HepG2 (cell line): ENCODE results near the gene GRIK4. TPM values are rescaled to one million over a fixed set of nuclear protein-coding genes. Genes with fewer than 3 reads are reported as not detected.

Source experiments
- ATAC-seq: fragments of 200-7000 bp; cut with Tn5 transposase; 3 replicates; pipeline ENCODE4 v1.9.1; 2020; ENCODE audit warnings: mild to moderate bottlenecking, moderate library complexity
- BruUV-seq: library from RNA; stranded (reverse); fragments of 400-500 nt; replicated peaks from 2 replicates; lab custom pipeline; 2021; lab: Mats Ljungman, UMichigan
- CTCF ChIA-PET: fragments of 300-600 bp; formaldehyde crosslinking; extraction: SDS; loops from one replicate; lab custom pipeline; 2021; ENCODE audit warnings: low total read pairs, inconsistent platforms, low intra/inter-chr PET ratio; lab: Yijun Ruan, JAX
- POLR2A ChIA-PET: fragments of 350-600 bp; sonication (Branson Sonifier 250); formaldehyde crosslinking; loops from one replicate; lab custom pipeline; 2020; ENCODE audit warnings: antibody characterized with exemption, inconsistent platforms; lab: Yijun Ruan, JAX
- DNase-seq: peaks from one replicate; pipeline ENCODE4 v3.0.0-alpha.2; 2015; ENCODE audit warnings: low spot score
- FAIRE-seq: peaks from 3 replicates; lab custom pipeline; 2011; peaks lifted over from hg19 to GRCh38; lab: Jason Lieb, UNC
- H2AFZ ChIP-seq: one replicate; pipeline ENCODE4 v1.6.1; 2011; ENCODE audit warnings: low read length, inconsistent platforms
- H3K27ac ChIP-seq: fragments of 300-600 bp; 3 replicates; pipeline ENCODE4 v1.8.0; 2011; ENCODE audit warnings: mixed run types, mild to moderate bottlenecking, mixed read lengths, low read length, inconsistent platforms; ENCODE audit not compliant: insufficient read depth; ENCODE audit errors: extremely low read length
- H3K27me3 ChIP-seq, 2 experiments: fragments of 200-600 bp in 1 of 2; 2 replicates in 1 of 2; 3 replicates in 1 of 2; pipeline versions ENCODE4 v1.6.0 to v1.8.0; 2011; ENCODE audit warnings: low read length in 2 of 2, mild to moderate bottlenecking in 2 of 2, moderate library complexity in 2 of 2, inconsistent platforms in 1 of 2; ENCODE audit not compliant: insufficient read depth in 2 of 2, control insufficient read depth in 1 of 2
- H3K36me3 ChIP-seq, 2 experiments: fragments of 200-600 bp in 1 of 2; replicated peaks in 1 of 2; 2 replicates in 1 of 2; 3 replicates in 1 of 2; pipeline versions ENCODE4 v1.5.1 to v1.8.0; 2011; ENCODE audit warnings: low read length in 2 of 2, inconsistent platforms in 1 of 2; ENCODE audit not compliant: insufficient read depth in 2 of 2, control insufficient read depth in 1 of 2
- H3K4me1 ChIP-seq: 2 replicates; pipeline ENCODE4 v1.5.1; 2012; ENCODE audit warnings: low read length, inconsistent platforms; ENCODE audit not compliant: insufficient read depth
- H3K4me2 ChIP-seq: 2 replicates; pipeline ENCODE4 v1.6.0; 2011; ENCODE audit warnings: low read depth, low read length, inconsistent platforms
- H3K4me3 ChIP-seq, 3 experiments: fragments of 200-600 bp in 1 of 3; sonication (generic), shearing (Covaris generic) in 1 of 3; replicated peaks in 1 of 3; 2 replicates each; pipeline ENCODE4 v1.5.1; 2011 to 2016; ENCODE audit warnings: low read length in 3 of 3, inconsistent platforms in 2 of 3, low read depth in 2 of 3, mild to moderate bottlenecking in 2 of 3, control low read depth in 1 of 3, mixed read lengths in 1 of 3; ENCODE audit not compliant: insufficient read depth in 1 of 3
- H3K79me2 ChIP-seq: one replicate; pipeline ENCODE4 v1.6.1; 2011; ENCODE audit warnings: low read length, inconsistent platforms; ENCODE audit not compliant: insufficient read depth
- H3K9ac ChIP-seq: 2 replicates; pipeline ENCODE4 v1.6.0; 2011; ENCODE audit warnings: mild to moderate bottlenecking, low read depth, low read length, inconsistent platforms; ENCODE audit not compliant: insufficient read depth
- H3K9me3 ChIP-seq: 2 replicates; pipeline ENCODE4 v1.5.1; 2012; ENCODE audit warnings: mild to moderate bottlenecking, low read length
- H4K20me1 ChIP-seq: 2 replicates; pipeline ENCODE4 v1.6.0; 2011; ENCODE audit warnings: inconsistent platforms, mild to moderate bottlenecking, low read length, moderate library complexity; ENCODE audit not compliant: insufficient read depth
- CBX1 ChIP-seq: IDR thresholded peaks from one replicate; pipeline ENCODE4 v1.6.1; 2016; ENCODE audit warnings: antibody characterized with exemption, low read depth
- FOSL1 ChIP-seq: sonication (generic); formaldehyde crosslinking; IDR thresholded peaks from 2 replicates; pipeline ENCODE4 v1.9.0; 2021; ENCODE audit warnings: missing genetic modification reagents, borderline replicate concordance
- HNRNPH1 ChIP-seq: fragments of 200-400 bp; formaldehyde crosslinking; optimal IDR thresholded peaks from 2 replicates; pipeline ENCODE3; 2017; ENCODE audit warnings: mild to moderate bottlenecking, low read depth, low read length
- PAX8 ChIP-seq: sonication (generic); formaldehyde crosslinking; IDR thresholded peaks from 2 replicates; pipeline ENCODE4 v1.8.0; 2022; ENCODE audit warnings: mild to moderate bottlenecking, missing genetic modification reagents, borderline replicate concordance
- RELA ChIP-seq: sonication (generic); formaldehyde crosslinking; IDR thresholded peaks from 2 replicates; pipeline ENCODE4 v1.4.0; 2020; ENCODE audit warnings: missing genetic modification reagents
- ZNF382 ChIP-seq: sonication (generic); formaldehyde crosslinking; IDR thresholded peaks from 2 replicates; pipeline ENCODE4 v1.5.0; 2020; ENCODE audit warnings: missing genetic modification reagents, mild to moderate bottlenecking, borderline replicate concordance
- ZNF672 ChIP-seq: sonication (generic); formaldehyde crosslinking; IDR thresholded peaks from 2 replicates; pipeline ENCODE4 v1.8.1; 2022; ENCODE audit warnings: missing genetic modification reagents
- ZNF761 ChIP-seq: sonication (generic); formaldehyde crosslinking; conservative IDR thresholded peaks from 2 replicates; pipeline ENCODE4 v1.4.0; 2020; ENCODE audit warnings: mild to moderate bottlenecking, missing genetic modification reagents
- ZNF766 ChIP-seq: sonication (generic); formaldehyde crosslinking; IDR thresholded peaks from 2 replicates; pipeline ENCODE4 v1.5.0; 2020; ENCODE audit warnings: missing genetic modification reagents, borderline replicate concordance
- WGBS: methylation state at CpG from one replicate; pipeline ENCODE4 v1.1.6; 2017; ENCODE audit warnings: low lambda C conversion rate; 5-methylcytosine and 5-hydroxymethylcytosine counted together
- in situ Hi-C: cut with HindIII; loops from 2 replicates; pipeline ENCODE4 v1.10.0; 2017; ENCODE audit warnings: low pct_unique_long_range_greater_than_20kb; ENCODE audit not compliant: extremely low pct_ligation_motif_present
- intact Hi-C: fragments of 100-400 bp; cut with micrococcal nuclease; formaldehyde crosslinking; loops from one replicate; pipeline ENCODE4 v1.10.0; 2022; ENCODE audit not compliant: unreplicated experiment
- polyA plus RNA-seq, 8 experiments: library from polyadenylated mRNA; depleted of rRNA in 3 of 8; stranded (reverse) in 7 of 8; unstranded in 1 of 8; fragments of >200 nt; fragmentation: Illumina TruSeq in 4 of 8; extraction: Trizol in 4 of 8; gene quantifications; 2 replicates each; pipeline versions ENCODE4 v1.2.1 to v1.2.3, GENCODE V29; 2011 to 2016; ENCODE audit warnings: low read depth in 4 of 8, missing spikeins in 1 of 8, mixed read lengths in 1 of 8; ENCODE audit not compliant: insufficient read depth in 1 of 8
- total RNA-seq, 5 experiments: library from RNA; depleted of rRNA; stranded (reverse); fragments of >200 nt; fragmentation: Illumina TruSeq; extraction: Trizol; gene quantifications; 2 replicates each; pipeline ENCODE4 v1.2.3, GENCODE V29; 2016; ENCODE audit warnings: low read depth in 1 of 5

The GRIK4 gene
- total and polyA plus RNA-seq, 2 of the 13 experiments (the other 11 are each of a cell fraction or from before 2014, with no cell fraction given), result 0.04 to 0.07 TPM

DNA sequence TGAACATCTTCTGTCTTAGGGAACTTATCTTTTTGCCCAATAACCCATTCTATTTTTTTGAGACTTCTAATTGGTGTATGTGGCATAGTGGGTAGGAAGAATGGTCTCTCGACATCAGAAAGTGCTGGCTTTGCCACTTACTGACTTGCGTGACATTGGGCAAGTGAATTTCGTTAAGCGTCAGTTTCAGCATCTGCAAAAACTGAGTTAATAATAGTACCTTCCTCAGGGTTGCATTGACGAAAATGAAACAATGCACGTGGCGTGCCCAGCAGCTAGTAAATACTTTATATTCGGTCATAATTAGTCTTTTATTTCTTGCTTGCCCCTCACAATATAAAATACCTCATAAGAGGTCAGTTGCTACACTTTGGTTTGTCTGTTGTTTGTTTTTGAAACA is 12.5 kb upstream of the GRIK4 start:
- H3K4me3 ChIP-seq, result no peak overlapping the region
- H3K79me2 ChIP-seq, result no peaks in the 10 kb centered on the region
- no peak overlapping the region for H3K27ac ChIP-seq
- CTCF ChIA-PET, result no interaction called here
- intact Hi-C loops (no loop called here), in situ Hi-C loops (no loop called here)
- no peaks in the 10 kb centered on the region for H3K9me3 ChIP-seq
- H4K20me1 ChIP-seq, result no peaks in the 10 kb centered on the region
- H3K4me1 ChIP-seq, result no peaks in the 10 kb centered on the region
- no peak overlapping the region for H2AFZ ChIP-seq
- POLR2A ChIA-PET, result no interaction called here
- TF ChIP-seq ZNF672 (no peak), RELA (CRISPR knock-in tag) (no peak), ZNF766 (CRISPR knock-in tag) (no peak), PAX8 (CRISPR knock-in tag) (no peak), CBX1 (no peak), ZNF761 (CRISPR knock-in tag) (no peak)
- no peaks in the 10 kb centered on the region; a peak in 1 of 5 replicates for H3K27me3 ChIP-seq
- H3K36me3 ChIP-seq, result no peaks in the 10 kb centered on the region
- no peak for FAIRE-seq
- no peak for ATAC-seq
- DNase-seq, result no peak
- no TSS peak for BruUV-seq
- H3K9ac ChIP-seq, result no peak overlapping the region
- no peak overlapping the region for H3K4me2 ChIP-seq
- 68% methylated on average over 8 of the region's 8 CpGs for WGBS

DNA sequence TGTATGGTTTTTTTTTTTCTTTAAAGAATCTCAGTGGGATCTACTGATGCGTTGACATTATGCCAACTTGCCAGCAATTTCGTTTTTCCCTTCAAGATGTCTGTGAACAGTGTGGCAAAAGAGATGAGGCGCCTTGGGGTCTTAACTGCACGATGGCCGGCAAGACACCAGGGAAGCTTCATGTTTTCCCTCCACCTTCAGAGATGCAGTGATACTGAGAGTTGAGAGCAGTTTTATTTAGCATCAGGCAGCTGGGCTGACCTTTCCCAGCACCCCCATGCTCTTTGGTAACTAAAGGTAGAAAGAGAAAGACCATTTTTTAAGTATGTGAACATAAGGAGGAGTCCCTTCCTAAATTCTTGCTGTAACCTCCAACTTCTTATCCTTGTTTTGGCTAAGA is 11.7 kb upstream of the GRIK4 start:
- Histone ChIP-seq H3K9ac (no peak overlapping the region), H4K20me1 (no peaks in the 10 kb centered on the region), H3K27ac (no peak overlapping the region), H3K9me3 (no peaks in the 10 kb centered on the region), H3K4me3 (no peak overlapping the region), H3K27me3 (no peaks in the 10 kb centered on the region; a peak in 1 of 5 replicates), H2AFZ (no peak overlapping the region), H3K36me3 (no peaks in the 10 kb centered on the region), H3K79me2 (no peaks in the 10 kb centered on the region), H3K4me1 (no peaks in the 10 kb centered on the region), H3K4me2 (no peak overlapping the region)
- CTCF ChIA-PET, result no interaction called here
- TF ChIP-seq ZNF382 (no peak), HNRNPH1 (no peak), RELA (CRISPR knock-in tag) (no peak), FOSL1 (no peak)
- no TSS peak for BruUV-seq
- 55% methylated on average over 5 of the region's 5 CpGs for WGBS
- in situ Hi-C loops, result no loop called here
- DNase-seq (no peak), ATAC-seq (no peak), FAIRE-seq (no peak)
- intact Hi-C loops, result no loop called here
- POLR2A ChIA-PET, result no interaction called here
